Measurements from ENCODE around the gene SLC12A7. TPM values are rescaled to one million over a fixed set of nuclear protein-coding genes. Genes with fewer than 3 reads are reported as not detected.

The SLC12A7 gene
- total and polyA plus RNA-seq, 9 of the 15 experiments (the other 6 are each of a cell fraction or from before 2014, with no cell fraction given), result 0.01 to 3.1 (median 0.56) TPM

DNA sequence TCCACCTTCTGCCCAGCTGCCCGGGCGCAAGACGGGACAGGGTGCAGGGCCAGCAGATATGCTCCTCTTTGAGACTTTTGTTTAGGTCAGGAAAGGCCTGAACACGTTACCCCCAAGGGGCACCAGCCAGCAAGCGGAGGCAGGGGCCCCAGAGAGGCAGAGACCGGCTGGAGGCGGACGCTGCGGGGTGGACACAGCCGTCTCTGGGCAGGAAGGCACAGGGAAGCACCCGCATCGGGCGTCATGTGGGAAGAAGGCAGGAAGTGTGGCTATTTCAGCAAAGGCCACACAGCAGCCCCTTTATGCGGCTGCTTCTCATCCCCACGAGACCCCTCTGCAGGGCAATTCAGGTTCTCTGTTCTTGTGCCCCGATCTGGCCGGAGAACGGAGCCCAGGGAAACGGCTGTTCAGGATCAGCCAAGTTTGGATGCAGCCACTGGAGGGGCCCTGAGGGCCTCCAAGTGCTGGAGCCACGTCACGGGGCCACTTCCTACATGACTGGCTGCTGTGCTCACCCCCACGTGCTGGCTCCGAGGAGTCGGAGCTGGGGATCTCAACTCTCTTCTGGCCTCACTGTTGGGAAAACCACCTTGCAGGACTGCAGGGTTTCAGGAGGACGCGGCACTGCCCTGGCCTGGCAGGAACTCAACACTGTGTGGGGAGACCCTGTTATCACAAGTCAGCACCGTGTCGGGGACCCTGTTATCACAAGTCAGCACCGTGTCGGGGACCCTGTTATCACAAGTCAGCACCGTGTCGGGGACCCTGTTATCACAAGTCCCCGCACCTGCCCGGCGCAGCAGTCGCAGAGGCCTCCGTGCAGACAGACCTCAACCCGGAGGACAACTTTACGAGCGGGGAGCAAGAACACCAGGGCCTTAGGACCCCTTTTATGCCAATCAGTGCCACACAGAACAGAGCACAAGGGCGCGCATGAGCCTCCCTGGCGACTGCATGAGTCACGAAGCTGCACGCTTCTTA is 44.4 kb downstream of the SLC12A7 start (continued):
- peak; percentile 71 for TF ChIP-seq POLR2AphosphoS5 (IDR thresholded peaks at IDR 0.05; ENCODE audit: control insufficient read depth, insufficient read depth, low read depth, low read length)
- no peak for TF ChIP-seq ATF1 (CRISPR knock-in tag; IDR thresholded peaks at IDR 0.05)
- peak; percentile 72 for TF ChIP-seq ATF1 (tag; IDR thresholded peaks at IDR 0.05)
- TF ChIP-seq, protein P1, sequence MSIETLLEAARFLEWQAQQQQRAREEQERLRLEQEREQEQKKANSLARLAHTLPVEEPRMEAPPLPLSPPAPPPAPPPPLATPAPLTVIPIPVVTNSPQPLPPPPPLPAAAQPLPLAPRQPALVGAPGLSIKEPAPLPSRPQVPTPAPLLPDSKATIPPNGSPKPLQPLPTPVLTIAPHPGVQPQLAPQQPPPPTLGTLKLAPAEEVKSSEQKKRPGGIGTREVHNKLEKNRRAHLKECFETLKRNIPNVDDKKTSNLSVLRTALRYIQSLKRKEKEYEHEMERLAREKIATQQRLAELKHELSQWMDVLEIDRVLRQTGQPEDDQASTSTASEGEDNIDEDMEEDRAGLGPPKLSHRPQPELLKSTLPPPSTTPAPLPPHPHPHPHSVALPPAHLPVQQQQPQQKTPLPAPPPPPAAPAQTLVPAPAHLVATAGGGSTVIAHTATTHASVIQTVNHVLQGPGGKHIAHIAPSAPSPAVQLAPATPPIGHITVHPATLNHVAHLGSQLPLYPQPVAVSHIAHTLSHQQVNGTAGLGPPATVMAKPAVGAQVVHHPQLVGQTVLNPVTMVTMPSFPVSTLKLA (conservative IDR thresholded peaks at IDR 0.05), result peak; percentile 30 to 59; a peak in 1 of 4 replicates
- TF ChIP-seq KHSRP (IDR thresholded peaks at IDR 0.05), result peak; percentile 58; the same call in 1 of the 2 replicates
- peak; percentile 53; the same call in 1 of the 2 replicates for TF ChIP-seq ZEB2 (IDR thresholded peaks at IDR 0.05)
- no peak for TF ChIP-seq TGIF2 (CRISPR knock-in tag; IDR thresholded peaks at IDR 0.05)
- TF ChIP-seq ARNT (IDR thresholded peaks at IDR 0.05), result peak in 1 of 2 experiments; percentile 66; a peak in 1 of 4 replicates
- peak; percentile 97 for TF ChIP-seq CC2D1A (IDR thresholded peaks at IDR 0.05)
- TF ChIP-seq MYC (IDR thresholded peaks at IDR 0.05; ENCODE audit: low read depth, low read length), result peak; percentile 23; the same call in 1 of the 2 replicates
- no peak for TF ChIP-seq MYC (CRISPR knock-in tag; IDR thresholded peaks at IDR 0.05; ENCODE audit: borderline replicate concordance, low read depth)
- TF ChIP-seq HLTF (IDR thresholded peaks at IDR 0.05), result peak; percentile 61; the same call in 1 of the 2 replicates
- peak; percentile 95 for TF ChIP-seq TEAD4 (IDR thresholded peaks at IDR 0.05; ENCODE audit: low read length)
- no peak for TF ChIP-seq TEAD4 (CRISPR knock-in tag; IDR thresholded peaks at IDR 0.05; ENCODE audit: borderline replicate concordance)
- no peak for TF ChIP-seq RBFOX2 (IDR thresholded peaks at IDR 0.05; ENCODE audit: low read depth, low read length)
- TF ChIP-seq SMAD1 (IDR thresholded peaks at IDR 0.05; ENCODE audit: low read depth, low read length, partially characterized antibody), result peak; percentile 70
- TF ChIP-seq FOXM1 (IDR thresholded peaks at IDR 0.05; ENCODE audit: low read depth), result peak; percentile 91
- no peak for TF ChIP-seq FOXM1 (CRISPR knock-in tag; IDR thresholded peaks at IDR 0.05; ENCODE audit: low read depth)
- TF ChIP-seq MTA2 (IDR thresholded peaks at IDR 0.05; ENCODE audit: low read depth), result peak; percentile 98
- TF ChIP-seq ARID1B (IDR thresholded peaks at IDR 0.05), result peak; percentile 99
- no peak for TF ChIP-seq HEY1 (CRISPR knock-in tag; IDR thresholded peaks at IDR 0.05; ENCODE audit: borderline replicate concordance)
- TF ChIP-seq, protein P2, sequence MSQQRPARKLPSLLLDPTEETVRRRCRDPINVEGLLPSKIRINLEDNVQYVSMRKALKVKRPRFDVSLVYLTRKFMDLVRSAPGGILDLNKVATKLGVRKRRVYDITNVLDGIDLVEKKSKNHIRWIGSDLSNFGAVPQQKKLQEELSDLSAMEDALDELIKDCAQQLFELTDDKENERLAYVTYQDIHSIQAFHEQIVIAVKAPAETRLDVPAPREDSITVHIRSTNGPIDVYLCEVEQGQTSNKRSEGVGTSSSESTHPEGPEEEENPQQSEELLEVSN (IDR thresholded peaks at IDR 0.05; ENCODE audit: borderline replicate concordance in 1 of 2, extremely low read depth in 1 of 2, insufficient read depth in 1 of 2, insufficient read length in 1 of 2, low read depth in 1 of 2, low read length in 1 of 2, poor library complexity in 1 of 2, severe bottlenecking in 1 of 2), result peak; percentile 43 to 62
- peak; percentile 99 for TF ChIP-seq GATA2 (CRISPR knock-in tag; IDR thresholded peaks at IDR 0.05)
- peak; percentile 80 for TF ChIP-seq MTA3 (IDR thresholded peaks at IDR 0.05; ENCODE audit: borderline replicate concordance)
- TF ChIP-seq KLF1 (tag; IDR thresholded peaks at IDR 0.05), result no peak
- TF ChIP-seq IRF2 (CRISPR knock-in tag; IDR thresholded peaks at IDR 0.05), result no peak
- peak; percentile 91 for TF ChIP-seq DPF2 (IDR thresholded peaks at IDR 0.05)

Data from K562 (cell line).